ENCODE data around the gene TRIM9.

The TRIM9 gene

GRCh38 chr14:51093371-51094281 is 1.3 kb downstream of the TRIM9 start:
- DNase-seq (ENCODE audit: low read depth in 3 of 3, low spot score in 1 of 3): peak in 1 of 3 donors; percentile 26

- no peak for DNase-seq (ENCODE audit: low read depth in 3 of 3, low spot score in 1 of 3)
Measured at GRCh38 chr14:51092965-51093364, 1.9 kb downstream of the TRIM9 start.

GRCh38 chr14:51089278-51089677 is 5.6 kb downstream of the TRIM9 start:
- no peak for DNase-seq (ENCODE audit: low read depth in 3 of 3, low spot score in 1 of 3)

GRCh38 chr14:51087031-51087441 is 7.9 kb downstream of the TRIM9 start:
- DNase-seq (ENCODE audit: low read depth in 3 of 3, low spot score in 1 of 3): no peak

GRCh38 chr14:51086044-51086443 is 8.9 kb downstream of the TRIM9 start:
- no peak for DNase-seq (ENCODE audit: low read depth in 3 of 3, low spot score in 1 of 3)

- no peak for DNase-seq (ENCODE audit: low read depth in 3 of 3, low spot score in 1 of 3)
Measured at GRCh38 chr14:51084962-51085361, 9.9 kb downstream of the TRIM9 start.

- DNase-seq (ENCODE audit: low read depth in 3 of 3, low spot score in 1 of 3): no peak
Measured at GRCh38 chr14:51084507-51084906, 10.4 kb downstream of the TRIM9 start.

GRCh38 chr14:51082349-51082748 is 12.6 kb downstream of the TRIM9 start:
- DNase-seq (ENCODE audit: low read depth in 3 of 3, low spot score in 1 of 3): no peak

- DNase-seq (ENCODE audit: low read depth in 3 of 3, low spot score in 1 of 3): no peak
Measured at GRCh38 chr14:51081712-51082111, 13.2 kb downstream of the TRIM9 start.

- DNase-seq (ENCODE audit: low read depth in 3 of 3, low spot score in 1 of 3): no peak
Measured at GRCh38 chr14:51081209-51081608, 13.7 kb downstream of the TRIM9 start.

GRCh38 chr14:51080645-51081044 is 14.3 kb downstream of the TRIM9 start:
- DNase-seq (ENCODE audit: low read depth in 3 of 3, low spot score in 1 of 3): no peak

GRCh38 chr14:51079489-51079888 is 15.4 kb downstream of the TRIM9 start:
- no peak for DNase-seq (ENCODE audit: low read depth in 3 of 3, low spot score in 1 of 3)

- DNase-seq (ENCODE audit: low read depth in 3 of 3, low spot score in 1 of 3): no peak
Measured at GRCh38 chr14:51079085-51079484, 15.8 kb downstream of the TRIM9 start.

GRCh38 chr14:51074701-51075385 is 20.1 kb downstream of the TRIM9 start:
- no peak for DNase-seq (ENCODE audit: low read depth in 3 of 3, low spot score in 1 of 3)

- no peak for DNase-seq (ENCODE audit: low read depth in 3 of 3, low spot score in 1 of 3)
Measured at GRCh38 chr14:51073731-51074130, 21.2 kb downstream of the TRIM9 start.

GRCh38 chr14:51072976-51073375 is 21.9 kb downstream of the TRIM9 start:
- no peak for DNase-seq (ENCODE audit: low read depth in 3 of 3, low spot score in 1 of 3)

GRCh38 chr14:51071857-51072256 is 23.0 kb downstream of the TRIM9 start:
- DNase-seq (ENCODE audit: low read depth in 3 of 3, low spot score in 1 of 3): no peak

GRCh38 chr14:51070726-51071125 is 24.2 kb downstream of the TRIM9 start:
- no peak for DNase-seq (ENCODE audit: low read depth in 3 of 3, low spot score in 1 of 3)

- no peak for DNase-seq (ENCODE audit: low read depth in 3 of 3, low spot score in 1 of 3)
Measured at GRCh38 chr14:51069055-51069454, 25.9 kb downstream of the TRIM9 start.

GRCh38 chr14:51068268-51068667 is 26.6 kb downstream of the TRIM9 start:
- DNase-seq (ENCODE audit: low read depth in 3 of 3, low spot score in 1 of 3): no peak

GRCh38 chr14:51067295-51067694 is 27.6 kb downstream of the TRIM9 start:
- DNase-seq (ENCODE audit: low read depth in 3 of 3, low spot score in 1 of 3): no peak

- no peak for DNase-seq (ENCODE audit: low read depth in 3 of 3, low spot score in 1 of 3)
Measured at GRCh38 chr14:51066576-51066975, 28.3 kb downstream of the TRIM9 start.

Measured in stimulated activated CD4-positive, alpha-beta T cell treated with anti-CD3 and anti-CD28 coated beads, TNF-alpha, amount 100 ng/mL, for 1 hour (primary cell).